GM21529 (cell line): ENCODE results near the gene ANLN.
"Not testable (repeated sequence)": the region's sequence is repeated elsewhere in the genome, so short reads cannot be mapped to it uniquely, and the experiment has no call there.

Experiments used
- ATAC-seq: cut with Tn5 transposase; IDR thresholded peaks from one replicate; pipeline ENCODE4 v1.9.1; 2021; ENCODE audit not compliant: unreplicated experiment

Gene ANLN

GRCh38 chr7:36372156-36372555 lies 17.5 kb upstream of the ANLN start:
- ATAC-seq: no peak

- not testable (repeated sequence) for ATAC-seq
Measured at GRCh38 chr7:36378555-36378954, 11.1 kb upstream of the ANLN start.

- no peak for ATAC-seq
Measured at GRCh38 chr7:36379831-36380504, 9.7 kb upstream of the ANLN start.

- no peak for ATAC-seq
Measured at GRCh38 chr7:36381056-36381455, 8.6 kb upstream of the ANLN start.

GRCh38 chr7:36383284-36383683 lies 6.4 kb upstream of the ANLN start:
- ATAC-seq: not testable (repeated sequence)

- not testable (repeated sequence) for ATAC-seq
Measured at GRCh38 chr7:36385646-36386045, 4.0 kb upstream of the ANLN start.

- ATAC-seq: no peak
Measured at GRCh38 chr7:36387435-36388231, 2.0 kb upstream of the ANLN start.

GRCh38 chr7:36388423-36388822 lies 1.2 kb upstream of the ANLN start:
- no peak for ATAC-seq

- peak; percentile 31 for ATAC-seq
Measured at GRCh38 chr7:36390199-36391090, 783 bp downstream of the ANLN start.

GRCh38 chr7:36391436-36392198 lies 2.0 kb downstream of the ANLN start:
- ATAC-seq: peak; percentile 51

- ATAC-seq: no peak
Measured at GRCh38 chr7:36393826-36394225, 4.2 kb downstream of the ANLN start.

- no peak for ATAC-seq
Measured at GRCh38 chr7:36395171-36395894, 5.7 kb downstream of the ANLN start.

GRCh38 chr7:36396150-36396549 lies 6.5 kb downstream of the ANLN start:
- no peak for ATAC-seq

GRCh38 chr7:36400036-36400435 lies 10.4 kb downstream of the ANLN start:
- ATAC-seq: no peak

GRCh38 chr7:36400606-36401005 lies 10.9 kb downstream of the ANLN start:
- ATAC-seq: no peak

GRCh38 chr7:36403452-36403851 lies 13.8 kb downstream of the ANLN start:
- ATAC-seq: no peak

- ATAC-seq: no peak
Measured at GRCh38 chr7:36404639-36405408, 15.2 kb downstream of the ANLN start.

GRCh38 chr7:36405409-36405803 lies 15.7 kb downstream of the ANLN start:
- ATAC-seq: no peak

- ATAC-seq: no peak
Measured at GRCh38 chr7:36406156-36406555, 16.5 kb downstream of the ANLN start.
